ENCODE results near the gene MRPL37.

DNA sequence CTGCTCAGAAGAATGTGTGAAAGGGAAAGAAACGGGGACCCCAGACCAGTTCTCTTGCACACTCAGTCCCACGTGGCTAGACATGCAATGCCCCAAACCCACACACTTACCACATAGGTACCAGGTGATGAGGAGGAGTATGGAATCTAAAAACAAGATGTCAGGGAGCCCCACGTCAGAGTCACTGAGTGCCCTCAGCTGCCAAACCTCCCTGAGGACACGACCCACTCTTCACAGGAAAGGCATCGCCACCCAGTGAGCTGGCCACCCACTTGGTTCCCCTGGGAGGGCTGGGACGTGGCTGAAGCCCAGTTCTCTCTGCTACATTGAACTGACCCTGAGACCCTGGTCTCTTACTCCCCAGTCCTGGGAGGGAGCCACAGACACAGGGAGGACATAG lies 41.4 kb downstream of the MRPL37 start:
- TF ChIP-seq FOXA1 (IDR thresholded peaks at IDR 0.05) = no peak
- TF ChIP-seq BHLHE40 (IDR thresholded peaks at IDR 0.05; ENCODE audit: borderline replicate concordance) = no peak
- TF ChIP-seq NFRKB (IDR thresholded peaks at IDR 0.05) = no peak
- TF ChIP-seq FOXK2 (IDR thresholded peaks at IDR 0.05) = no peak
- TF ChIP-seq, protein P1, sequence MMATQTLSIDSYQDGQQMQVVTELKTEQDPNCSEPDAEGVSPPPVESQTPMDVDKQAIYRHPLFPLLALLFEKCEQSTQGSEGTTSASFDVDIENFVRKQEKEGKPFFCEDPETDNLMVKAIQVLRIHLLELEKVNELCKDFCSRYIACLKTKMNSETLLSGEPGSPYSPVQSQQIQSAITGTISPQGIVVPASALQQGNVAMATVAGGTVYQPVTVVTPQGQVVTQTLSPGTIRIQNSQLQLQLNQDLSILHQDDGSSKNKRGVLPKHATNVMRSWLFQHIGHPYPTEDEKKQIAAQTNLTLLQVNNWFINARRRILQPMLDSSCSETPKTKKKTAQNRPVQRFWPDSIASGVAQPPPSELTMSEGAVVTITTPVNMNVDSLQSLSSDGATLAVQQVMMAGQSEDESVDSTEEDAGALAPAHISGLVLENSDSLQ (IDR thresholded peaks at IDR 0.05) = no peak

Data from HEK293T (cell line).